Fibroblast of skin of right quadriceps (primary cell): Measurements from ENCODE around the gene COQ3.

Experiments used
- DNase-seq: peaks from one replicate; pipeline ENCODE4 v3.0.0-alpha.2; 2013

The COQ3 gene

GRCh38 chr6:99324996-99325395 is 69.0 kb downstream of the COQ3 start:
- DNase-seq: no peak
